GM13977 (cell line): ENCODE results near the gene NFIA.

Experiments used
- DNase-seq: peaks from one replicate; pipeline ENCODE4 v3.0.0; 2012; ENCODE audit warnings: low spot score
- CTCF ChIP-seq: IDR thresholded peaks from 2 replicates; pipeline ENCODE4 v1.5.1; 2012; ENCODE audit warnings: mild to moderate bottlenecking, control low read depth; ENCODE audit not compliant: insufficient read depth; ENCODE audit errors: extremely low read depth, missing control alignments
- in situ Hi-C: fragments of 300-500 bp; cut with MboI; formaldehyde crosslinking; loops from one replicate; pipeline ENCODE4 v1.12.0; 2022; ENCODE audit warnings: low sequenced_read_pairs, low pct_unique_long_range_greater_than_20kb, mixed read lengths, inconsistent platforms; ENCODE audit not compliant: unreplicated experiment

The NFIA gene

GRCh38 chr1:61090546-61091202 is 8.3 kb downstream of the NFIA start:
- in situ Hi-C loops: no loop called here
- no peak for TF ChIP-seq CTCF
- DNase-seq: no peak

GRCh38 chr1:61091455-61091854 is 9.1 kb downstream of the NFIA start:
- in situ Hi-C loops: no loop called here
- DNase-seq: no peak
- TF ChIP-seq CTCF: no peak

- TF ChIP-seq CTCF: no peak
- DNase-seq: no peak
- in situ Hi-C loops: no loop called here
Observed at GRCh38 chr1:61092642-61093041, 10.3 kb downstream of the NFIA start.

GRCh38 chr1:61093525-61094137 is 11.3 kb downstream of the NFIA start:
- in situ Hi-C loops: no loop called here
- no peak for TF ChIP-seq CTCF
- no peak for DNase-seq

GRCh38 chr1:61094677-61095469 is 12.5 kb downstream of the NFIA start:
- in situ Hi-C loops: no loop called here
- DNase-seq: no peak

GRCh38 chr1:61095470-61095812 is 13.1 kb downstream of the NFIA start:
- no peak for TF ChIP-seq CTCF
- DNase-seq: no peak

More at GRCh38 chr1:61094677-61095469, 12.5 kb downstream of the NFIA start:
- no peak for TF ChIP-seq CTCF

More at GRCh38 chr1:61095470-61095812, 13.1 kb downstream of the NFIA start:
- in situ Hi-C loops: no loop called here
